KMS-11 (cell line): ENCODE measurements around the gene CATSPERE.

Source experiments
- H2AFZ ChIP-seq: fragments of 200-600 bp; sonication (generic); 2 replicates; pipeline ENCODE4 v1.6.1; 2016; ENCODE audit warnings: antibody characterized with exemption, mixed run types, low read depth
- H3K27ac ChIP-seq: fragments of 200-600 bp; sonication (generic); 2 replicates; pipeline ENCODE4 v1.6.1; 2016; ENCODE audit warnings: mild to moderate bottlenecking, mixed run types
- H3K27me3 ChIP-seq: fragments of 200-600 bp; sonication (generic); 2 replicates; pipeline ENCODE4 v1.6.1; 2017; ENCODE audit warnings: mild to moderate bottlenecking, low read depth, mixed run types, moderate library complexity; ENCODE audit not compliant: insufficient read depth
- H3K36me3 ChIP-seq: fragments of 200-600 bp; sonication (generic); 2 replicates; pipeline ENCODE4 v1.6.1; 2017; ENCODE audit warnings: mild to moderate bottlenecking, mixed run types; ENCODE audit not compliant: insufficient read depth
- H3K4me1 ChIP-seq: fragments of 200-600 bp; sonication (generic); 2 replicates; pipeline ENCODE4 v1.6.1; 2016; ENCODE audit warnings: mild to moderate bottlenecking, low read depth, mixed run types; ENCODE audit not compliant: poor library complexity, severe bottlenecking
- H3K4me2 ChIP-seq: fragments of 200-600 bp; sonication (generic); 2 replicates; pipeline ENCODE4 v1.7.0; 2016; ENCODE audit warnings: mild to moderate bottlenecking, mixed run types
- H3K4me3 ChIP-seq: fragments of 200-600 bp; sonication (generic); IDR thresholded peaks from 2 replicates; pipeline ENCODE4 v1.6.1; 2017; ENCODE audit warnings: low read depth, low read length, mixed read lengths; ENCODE audit not compliant: insufficient read depth
- H3K79me2 ChIP-seq: fragments of 200-600 bp; sonication (generic); 2 replicates; pipeline ENCODE4 v1.6.1; 2016; ENCODE audit warnings: low read depth, mixed run types; ENCODE audit not compliant: insufficient read depth
- H3K9ac ChIP-seq: fragments of 200-600 bp; sonication (generic); 2 replicates; pipeline ENCODE4 v1.6.1; 2016; ENCODE audit warnings: mild to moderate bottlenecking, mixed run types
- H4K20me1 ChIP-seq: fragments of 200-600 bp; sonication (generic); 2 replicates; pipeline ENCODE4 v1.6.1; 2016; ENCODE audit warnings: mild to moderate bottlenecking, mixed run types; ENCODE audit not compliant: insufficient read depth
- TF ChIP-seq, protein P1 (sequence below): fragments of 200-600 bp; sonication (generic); conservative IDR thresholded peaks from 2 replicates; pipeline ENCODE4 v1.6.1; 2017; ENCODE audit warnings: low read depth, mild to moderate bottlenecking, antibody characterized with exemption, low read length, moderate library complexity, mixed read lengths

Gene CATSPERE

GRCh38 chr1:244513493-244513892, 52.4 kb downstream of the CATSPERE start:
- Histone ChIP-seq H3K79me2 (no peaks in the 10 kb centered on the region), H3K4me3 (no peak overlapping the region), H2AFZ (no peak overlapping the region), H3K4me2 (no peak overlapping the region), H3K4me1 (no peaks in the 10 kb centered on the region), H3K27me3 (no peaks in the 10 kb centered on the region), H3K36me3 (no peaks in the 10 kb centered on the region; the same call in 1 of the 2 replicates), H3K27ac (no peak overlapping the region), H3K9ac (no peak overlapping the region), H4K20me1 (no peaks in the 10 kb centered on the region)
- TF ChIP-seq, protein P1, sequence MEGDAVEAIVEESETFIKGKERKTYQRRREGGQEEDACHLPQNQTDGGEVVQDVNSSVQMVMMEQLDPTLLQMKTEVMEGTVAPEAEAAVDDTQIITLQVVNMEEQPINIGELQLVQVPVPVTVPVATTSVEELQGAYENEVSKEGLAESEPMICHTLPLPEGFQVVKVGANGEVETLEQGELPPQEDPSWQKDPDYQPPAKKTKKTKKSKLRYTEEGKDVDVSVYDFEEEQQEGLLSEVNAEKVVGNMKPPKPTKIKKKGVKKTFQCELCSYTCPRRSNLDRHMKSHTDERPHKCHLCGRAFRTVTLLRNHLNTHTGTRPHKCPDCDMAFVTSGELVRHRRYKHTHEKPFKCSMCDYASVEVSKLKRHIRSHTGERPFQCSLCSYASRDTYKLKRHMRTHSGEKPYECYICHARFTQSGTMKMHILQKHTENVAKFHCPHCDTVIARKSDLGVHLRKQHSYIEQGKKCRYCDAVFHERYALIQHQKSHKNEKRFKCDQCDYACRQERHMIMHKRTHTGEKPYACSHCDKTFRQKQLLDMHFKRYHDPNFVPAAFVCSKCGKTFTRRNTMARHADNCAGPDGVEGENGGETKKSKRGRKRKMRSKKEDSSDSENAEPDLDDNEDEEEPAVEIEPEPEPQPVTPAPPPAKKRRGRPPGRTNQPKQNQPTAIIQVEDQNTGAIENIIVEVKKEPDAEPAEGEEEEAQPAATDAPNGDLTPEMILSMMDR: no peak

GRCh38 chr1:244515680-244516079, 54.6 kb downstream of the CATSPERE start:
- no peak overlapping the region for H3K4me2 ChIP-seq
- no peak overlapping the region for H2AFZ ChIP-seq
- H3K79me2 ChIP-seq: no peaks in the 10 kb centered on the region
- H4K20me1 ChIP-seq: no peaks in the 10 kb centered on the region
- H3K4me3 ChIP-seq: no peak overlapping the region
- H3K9ac ChIP-seq: no peak overlapping the region
- no peak overlapping the region for H3K27ac ChIP-seq
- TF ChIP-seq, protein P1: no peak
- no peaks in the 10 kb centered on the region for H3K4me1 ChIP-seq
- H3K36me3 ChIP-seq: no peaks in the 10 kb centered on the region; the same call in 1 of the 2 replicates
- no peaks in the 10 kb centered on the region for H3K27me3 ChIP-seq

DNA sequence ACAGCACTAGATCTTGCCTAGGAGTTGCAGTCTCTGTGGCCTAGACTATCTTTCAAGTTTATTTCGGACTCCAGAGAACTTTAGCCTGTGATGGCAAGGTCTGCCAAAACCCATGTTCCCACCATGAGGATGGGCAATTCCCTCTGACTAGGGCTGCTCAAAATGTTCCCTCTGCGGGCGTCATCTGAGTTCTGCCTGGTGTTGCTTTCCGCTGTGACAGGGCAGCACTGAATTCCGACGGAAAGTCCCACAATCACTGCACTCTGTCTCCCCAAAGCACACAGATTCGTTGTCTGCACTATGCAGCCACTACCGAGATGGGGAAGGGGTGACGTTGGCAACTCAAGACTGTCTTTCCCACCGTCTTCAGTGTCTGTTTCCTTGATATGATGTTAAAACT, 75.2 kb downstream of the CATSPERE start:
- Histone ChIP-seq H3K27ac (no peak overlapping the region), H3K36me3 (no peaks in the 10 kb centered on the region), H2AFZ (no peak overlapping the region), H3K79me2 (no peaks in the 10 kb centered on the region), H3K27me3 (no peaks in the 10 kb centered on the region), H3K9ac (no peak overlapping the region), H3K4me1 (no peaks in the 10 kb centered on the region), H3K4me3 (no peak overlapping the region), H4K20me1 (no peaks in the 10 kb centered on the region), H3K4me2 (no peak overlapping the region)
- TF ChIP-seq, protein P1: no peak

DNA sequence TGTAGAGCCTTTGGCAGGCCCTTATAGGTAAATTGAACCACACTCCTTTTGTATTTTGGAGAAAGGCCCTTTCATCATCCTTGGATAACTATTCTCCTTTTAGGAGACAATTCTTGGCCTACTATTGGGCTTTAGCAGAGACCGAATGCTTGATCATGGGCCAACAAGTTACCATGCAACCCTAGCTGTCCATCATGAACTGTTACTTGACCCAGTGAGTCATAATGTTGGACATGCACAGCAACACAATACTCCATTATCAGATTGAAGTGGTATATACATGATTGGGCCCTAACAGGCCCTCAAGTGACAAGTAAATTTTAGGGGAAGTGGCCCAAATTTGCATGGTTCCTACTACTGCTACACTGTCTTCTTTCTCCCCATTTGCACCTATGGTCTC, 84.4 kb downstream of the CATSPERE start:
- Histone ChIP-seq H3K4me2 (no peak overlapping the region), H3K4me1 (no peaks in the 10 kb centered on the region), H3K27ac (no peak overlapping the region), H4K20me1 (no peaks in the 10 kb centered on the region), H2AFZ (no peak overlapping the region), H3K79me2 (no peaks in the 10 kb centered on the region), H3K4me3 (no peak overlapping the region), H3K27me3 (no peaks in the 10 kb centered on the region), H3K9ac (no peak overlapping the region), H3K36me3 (no peaks in the 10 kb centered on the region)
- TF ChIP-seq, protein P1: no peak
